Measurements from ENCODE around the gene WDSUB1. TPM values are rescaled to one million over a fixed set of nuclear protein-coding genes. Genes with fewer than 3 reads are reported as not detected.

The WDSUB1 gene
- total and polyA plus RNA-seq, 4 donors, result 5.2 to 11.3 (median 8.6) TPM

DNA sequence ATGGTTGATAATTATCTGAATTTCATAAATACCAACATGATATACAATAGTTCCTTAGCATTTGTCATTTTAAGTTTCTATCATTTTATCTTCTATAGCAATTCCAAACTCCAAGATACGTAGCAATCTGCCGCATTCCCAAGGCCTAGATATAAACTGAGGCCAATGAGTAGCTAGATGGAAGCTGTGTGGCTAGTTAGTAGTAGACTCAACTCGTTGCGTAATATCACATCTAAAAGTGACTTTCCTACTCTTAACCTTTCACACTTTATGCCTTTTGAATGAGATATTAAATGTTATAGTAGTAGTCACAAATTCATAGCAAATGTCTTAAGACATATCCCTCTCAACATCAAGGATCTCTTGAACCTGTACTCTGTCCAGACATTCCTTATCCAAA lies 33.6 kb downstream of the WDSUB1 start:
- intact Hi-C loops (cut with DNase I), result no loop called here
- ATAC-seq (ENCODE audit: low FRiP score) (no peak), DNase-seq (no peak)
- Histone ChIP-seq H3K4me1 (ENCODE audit: control insufficient read depth in 1 of 2, insufficient read depth in 2 of 2, low read length in 2 of 2) (no peaks in the 10 kb centered on the region), H3K9me3 (ENCODE audit: control insufficient read depth, low read length) (no peaks in the 10 kb centered on the region), H3K27me3 (ENCODE audit: control insufficient read depth in 1 of 2, insufficient read depth in 2 of 2, low read length in 1 of 2) (no peaks in the 10 kb centered on the region), H3K36me3 (ENCODE audit: control insufficient read depth in 1 of 2, insufficient read depth in 2 of 2, low read length in 1 of 2) (no peaks in the 10 kb centered on the region), H3K27ac (ENCODE audit: low read depth in 1 of 2, low read length in 2 of 2) (no peak overlapping the region), H3K4me3 (ENCODE audit: low read length in 2 of 2) (no peak overlapping the region)
- whole genome bisulfite sequencing, 2 donors, result 97% methylated on average over 4 of the region's 4 CpGs

DNA sequence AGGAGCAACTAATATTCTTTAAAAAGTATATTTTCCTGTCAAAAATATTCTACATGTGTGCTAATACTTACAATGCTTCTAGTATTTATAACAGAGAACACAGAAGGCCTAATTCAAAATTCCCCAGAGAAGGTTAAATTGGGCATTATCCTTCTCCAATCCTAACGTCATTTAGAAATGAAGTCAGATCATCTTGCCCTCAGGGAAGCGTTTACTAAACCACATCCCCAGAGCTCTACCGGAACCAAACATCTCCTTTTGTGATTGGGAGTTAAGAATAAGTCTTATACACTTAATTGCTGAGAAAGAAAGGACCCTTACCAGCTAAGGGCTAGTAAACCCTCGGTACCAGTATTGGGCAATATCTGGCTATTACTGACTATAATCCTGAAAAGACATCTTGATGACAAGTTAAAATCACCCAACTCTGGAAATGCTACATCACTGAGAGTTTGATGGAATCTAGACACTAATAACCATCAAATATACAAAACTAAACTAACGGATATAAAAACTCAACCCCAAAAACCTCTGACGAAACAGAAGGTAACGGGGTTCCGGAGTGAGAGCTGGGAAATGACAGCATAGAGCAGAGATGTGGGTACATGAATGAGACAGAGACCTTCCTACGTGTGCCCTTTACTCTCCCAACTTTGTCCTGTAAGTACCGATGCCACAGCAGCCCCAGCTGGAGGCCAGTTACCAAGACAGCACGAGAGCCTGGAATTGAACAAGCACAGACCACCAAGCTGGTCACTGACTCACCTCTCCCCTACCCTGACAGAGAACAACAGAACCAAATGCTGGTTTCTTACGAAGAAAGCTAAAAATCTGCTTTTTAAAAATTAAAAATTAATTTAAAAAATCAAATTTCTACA lies 35.0 kb downstream of the WDSUB1 start:
- H3K27ac ChIP-seq (ENCODE audit: low read depth in 1 of 2, low read length in 2 of 2), result no peak overlapping the region
- intact Hi-C loops (cut with DNase I), result no loop called here
- H3K27me3 ChIP-seq (ENCODE audit: control insufficient read depth in 1 of 2, insufficient read depth in 2 of 2, low read length in 1 of 2), result no peaks in the 10 kb centered on the region
- no peak overlapping the region for H3K4me3 ChIP-seq (ENCODE audit: low read length in 2 of 2)
- DNase-seq (no peak), ATAC-seq (ENCODE audit: low FRiP score) (no peak)
- 88% methylated on average over 12 of the region's 12 CpGs for WGBS, 2 donors
- no peaks in the 10 kb centered on the region for H3K4me1 ChIP-seq (ENCODE audit: control insufficient read depth in 1 of 2, insufficient read depth in 2 of 2, low read length in 2 of 2)
- H3K9me3 ChIP-seq (ENCODE audit: control insufficient read depth, low read length), result no peaks in the 10 kb centered on the region
- no peaks in the 10 kb centered on the region for H3K36me3 ChIP-seq (ENCODE audit: control insufficient read depth in 1 of 2, insufficient read depth in 2 of 2, low read length in 1 of 2)

DNA sequence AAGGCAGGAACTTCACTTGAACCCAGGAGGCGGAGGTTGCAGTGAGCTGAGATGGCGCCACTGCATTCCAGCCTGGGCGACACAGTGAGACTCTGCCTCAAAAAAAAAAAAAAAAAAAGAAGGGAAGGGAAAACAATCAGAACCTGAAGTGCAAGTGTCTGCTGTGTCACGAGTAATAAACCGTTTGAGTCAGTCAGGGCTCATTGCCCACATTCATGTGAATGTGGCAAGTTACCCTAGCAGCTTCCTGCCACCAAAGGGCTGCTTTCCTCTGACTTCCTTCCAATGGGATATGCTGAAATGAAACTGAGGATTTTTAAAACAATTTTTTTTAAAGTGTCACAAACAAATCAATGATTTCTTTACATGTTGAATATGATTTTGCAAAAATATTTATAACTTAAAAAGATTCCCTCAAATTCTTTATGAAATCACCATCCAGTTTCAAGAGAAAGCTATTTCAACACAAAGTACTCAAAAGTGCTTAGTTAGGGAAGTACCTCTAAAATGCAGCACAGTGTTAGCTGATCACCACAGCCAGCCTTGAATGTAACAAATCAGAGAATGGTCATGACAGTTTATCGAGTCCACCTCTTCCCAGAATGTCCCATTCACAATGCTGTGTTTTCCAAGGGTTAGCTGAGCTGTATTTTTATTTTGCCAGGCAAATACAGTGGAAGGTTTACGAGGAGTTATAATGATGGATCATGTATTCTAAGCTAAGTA lies 36.4 kb downstream of the WDSUB1 start:
- DNase-seq (peak in 1 of 2 donors; percentile 78), ATAC-seq (ENCODE audit: low FRiP score) (peak; percentile 83)
- Histone ChIP-seq H3K9me3 (ENCODE audit: control insufficient read depth, low read length) (no peaks in the 10 kb centered on the region), H3K4me1 (ENCODE audit: control insufficient read depth in 1 of 2, insufficient read depth in 2 of 2, low read length in 2 of 2) (no peaks in the 10 kb centered on the region), H3K4me3 (ENCODE audit: low read length in 2 of 2) (no peak overlapping the region), H3K27ac (ENCODE audit: low read depth in 1 of 2, low read length in 2 of 2) (peak overlapping the region; percentile 44 to 54), H3K36me3 (ENCODE audit: control insufficient read depth in 1 of 2, insufficient read depth in 2 of 2, low read length in 1 of 2) (no peaks in the 10 kb centered on the region), H3K27me3 (ENCODE audit: control insufficient read depth in 1 of 2, insufficient read depth in 2 of 2, low read length in 1 of 2) (no peaks in the 10 kb centered on the region)
- intact Hi-C loops (cut with DNase I), result no loop called here
- 26 to 35% methylated on average over 7 of the region's 7 CpGs for WGBS, 2 donors

DNA sequence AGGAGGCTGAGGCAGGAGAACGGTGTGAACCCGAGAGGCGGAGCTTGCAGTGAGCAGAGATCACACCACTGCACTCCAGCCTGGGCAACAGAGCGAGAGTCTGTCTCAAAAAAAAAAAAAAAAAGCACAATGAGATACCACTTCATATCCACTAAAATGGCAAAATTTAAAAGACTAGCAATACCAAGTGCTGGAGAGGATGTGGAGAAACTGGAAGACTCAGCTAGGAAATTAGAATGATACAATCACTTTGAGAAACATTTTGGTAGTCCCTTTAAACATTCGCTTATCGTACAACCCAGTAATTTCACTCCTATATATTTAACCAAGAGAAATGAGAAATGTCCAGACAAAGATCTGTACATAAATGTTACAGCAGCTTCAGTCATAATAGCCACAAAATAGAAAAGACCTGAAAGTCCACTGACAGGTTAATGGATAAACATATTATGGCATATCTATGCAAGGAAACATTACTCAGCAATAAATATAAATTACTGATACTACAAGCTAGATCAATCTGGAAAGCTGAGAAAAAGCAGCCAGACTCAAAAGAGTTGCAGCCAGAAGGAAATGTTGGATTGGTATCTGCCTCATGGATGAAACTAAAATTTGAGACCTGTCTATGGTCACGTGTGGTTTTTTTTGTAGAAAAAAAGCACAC lies 40.0 kb downstream of the WDSUB1 start:
- H3K36me3 ChIP-seq (ENCODE audit: control insufficient read depth in 1 of 2, insufficient read depth in 2 of 2, low read length in 1 of 2), result no peaks in the 10 kb centered on the region
- H3K27me3 ChIP-seq (ENCODE audit: control insufficient read depth in 1 of 2, insufficient read depth in 2 of 2, low read length in 1 of 2), result no peaks in the 10 kb centered on the region
- ATAC-seq (ENCODE audit: low FRiP score) (no peak), DNase-seq (no peak)
- 88 to 90% methylated on average over 7 of the region's 7 CpGs for WGBS, 2 donors
- H3K4me1 ChIP-seq (ENCODE audit: control insufficient read depth in 1 of 2, insufficient read depth in 2 of 2, low read length in 2 of 2), result no peaks in the 10 kb centered on the region
- no peaks in the 10 kb centered on the region for H3K9me3 ChIP-seq (ENCODE audit: control insufficient read depth, low read length)
- no peak overlapping the region for H3K4me3 ChIP-seq (ENCODE audit: low read length in 2 of 2)
- no peak overlapping the region for H3K27ac ChIP-seq (ENCODE audit: low read depth in 1 of 2, low read length in 2 of 2)
- intact Hi-C loops (cut with DNase I), result no loop called here

- no peaks in the 10 kb centered on the region for H3K27me3 ChIP-seq (ENCODE audit: control insufficient read depth in 1 of 2, insufficient read depth in 2 of 2, low read length in 1 of 2)
- no peak overlapping the region for H3K27ac ChIP-seq (ENCODE audit: low read depth in 1 of 2, low read length in 2 of 2)
- no peak for DNase-seq
- H3K36me3 ChIP-seq (ENCODE audit: control insufficient read depth in 1 of 2, insufficient read depth in 2 of 2, low read length in 1 of 2), result peaks cover 1 to 4% of the 10 kb centered on the region in 2 donors
- no peaks in the 10 kb centered on the region for H3K9me3 ChIP-seq (ENCODE audit: control insufficient read depth, low read length)
- no peak for ATAC-seq (ENCODE audit: low FRiP score)
- H3K4me3 ChIP-seq (ENCODE audit: low read length in 2 of 2), result no peak overlapping the region
- H3K4me1 ChIP-seq (ENCODE audit: control insufficient read depth in 1 of 2, insufficient read depth in 2 of 2, low read length in 2 of 2), result no peaks in the 10 kb centered on the region
- intact Hi-C loops (cut with DNase I), result no loop called here
Observed at GRCh38 chr2:159243529-159243928, 43.0 kb downstream of the WDSUB1 start.

DNA sequence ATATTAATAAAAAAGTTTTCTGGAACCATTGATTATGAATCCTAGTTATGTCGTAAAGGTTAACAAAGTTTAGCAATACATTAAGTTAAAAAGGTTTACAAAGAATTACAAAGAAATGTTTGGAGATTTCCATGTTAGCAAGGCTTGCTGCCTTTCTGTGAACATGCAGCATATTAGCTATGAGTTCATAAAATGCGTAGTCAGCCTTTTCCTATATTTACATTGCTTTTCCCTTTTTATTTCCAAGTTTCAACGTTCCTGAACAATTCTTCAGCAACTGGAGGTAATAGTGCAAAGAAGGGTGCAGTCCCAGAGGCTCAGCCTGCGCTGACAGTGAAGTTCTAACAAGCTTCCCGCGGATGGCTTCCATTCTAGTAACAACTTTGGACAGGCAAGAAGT lies 51.6 kb downstream of the WDSUB1 start:
- Histone ChIP-seq H3K4me1 (ENCODE audit: control insufficient read depth in 1 of 2, insufficient read depth in 2 of 2, low read length in 2 of 2) (no peaks in the 10 kb centered on the region), H3K4me3 (ENCODE audit: low read length in 2 of 2) (no peak overlapping the region), H3K36me3 (ENCODE audit: control insufficient read depth in 1 of 2, insufficient read depth in 2 of 2, low read length in 1 of 2) (peaks cover 0 to 8% of the 10 kb centered on the region in 2 donors), H3K9me3 (ENCODE audit: control insufficient read depth, low read length) (no peaks in the 10 kb centered on the region), H3K27ac (ENCODE audit: low read depth in 1 of 2, low read length in 2 of 2) (no peak overlapping the region), H3K27me3 (ENCODE audit: control insufficient read depth in 1 of 2, insufficient read depth in 2 of 2, low read length in 1 of 2) (no peaks in the 10 kb centered on the region)
- intact Hi-C loops (cut with DNase I), result no loop called here
- DNase-seq, result no peak
- WGBS, 2 donors, result 87 to 88% methylated on average over 6 of the region's 6 CpGs
- ATAC-seq (ENCODE audit: low FRiP score), result no peak

DNA sequence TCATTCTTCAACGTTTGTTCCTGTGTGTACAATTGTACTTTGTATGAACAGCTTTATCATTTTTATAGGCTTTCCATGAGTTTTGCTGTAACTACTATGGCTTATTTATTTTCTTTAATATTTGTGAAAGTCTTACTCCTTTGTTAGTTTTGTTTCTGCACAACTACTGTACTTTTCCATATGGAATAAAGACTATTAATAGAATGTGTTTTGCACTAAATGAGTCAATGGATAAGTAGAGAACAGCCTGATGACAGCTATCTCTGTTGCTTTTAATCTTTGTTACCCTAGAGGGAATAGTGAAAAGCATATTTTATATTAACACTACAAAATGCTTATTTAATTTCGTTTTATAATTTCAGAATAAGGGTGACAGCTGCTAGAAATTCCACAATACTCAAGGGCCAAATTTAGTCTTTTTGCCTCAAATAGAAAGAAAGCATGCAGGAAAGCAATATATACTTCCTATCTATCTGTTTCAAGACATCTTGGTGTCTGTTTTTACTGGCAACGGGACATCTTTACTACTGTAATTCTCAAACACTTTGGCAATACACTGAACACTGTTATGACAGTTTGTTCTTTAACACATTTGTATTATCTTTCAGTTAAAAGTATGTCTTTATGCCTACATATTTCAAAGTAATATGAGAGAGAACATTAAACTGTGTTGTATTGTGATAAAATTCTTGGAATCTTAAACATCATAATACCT lies 53.9 kb downstream of the WDSUB1 start:
- Histone ChIP-seq H3K9me3 (ENCODE audit: control insufficient read depth, low read length) (no peaks in the 10 kb centered on the region), H3K27ac (ENCODE audit: low read depth in 1 of 2, low read length in 2 of 2) (no peak overlapping the region), H3K4me3 (ENCODE audit: low read length in 2 of 2) (no peak overlapping the region), H3K36me3 (ENCODE audit: control insufficient read depth in 1 of 2, insufficient read depth in 2 of 2, low read length in 1 of 2) (peaks cover 0 to 1% of the 10 kb centered on the region in 2 donors), H3K4me1 (ENCODE audit: control insufficient read depth in 1 of 2, insufficient read depth in 2 of 2, low read length in 2 of 2) (no peaks in the 10 kb centered on the region), H3K27me3 (ENCODE audit: control insufficient read depth in 1 of 2, insufficient read depth in 2 of 2, low read length in 1 of 2) (no peaks in the 10 kb centered on the region)
- 14 to 23% methylated on average over 3 of the region's 3 CpGs for WGBS, 2 donors
- intact Hi-C loops (cut with DNase I), result no loop called here
- no peak for DNase-seq
- no peak for ATAC-seq (ENCODE audit: low FRiP score)

- no peak overlapping the region for H3K4me3 ChIP-seq (ENCODE audit: low read length in 2 of 2)
- H3K27ac ChIP-seq (ENCODE audit: low read depth in 1 of 2, low read length in 2 of 2), result no peak overlapping the region
- 90 to 93% methylated on average over 19 of the region's 19 CpGs for WGBS, 2 donors
- DNase-seq (no peak), ATAC-seq (ENCODE audit: low FRiP score) (no peak)
- no peaks in the 10 kb centered on the region for H3K36me3 ChIP-seq (ENCODE audit: control insufficient read depth in 1 of 2, insufficient read depth in 2 of 2, low read length in 1 of 2)
- no peaks in the 10 kb centered on the region for H3K9me3 ChIP-seq (ENCODE audit: control insufficient read depth, low read length)
- no peaks in the 10 kb centered on the region for H3K27me3 ChIP-seq (ENCODE audit: control insufficient read depth in 1 of 2, insufficient read depth in 2 of 2, low read length in 1 of 2)
- intact Hi-C loops (cut with DNase I), result no loop called here
- no peaks in the 10 kb centered on the region for H3K4me1 ChIP-seq (ENCODE audit: control insufficient read depth in 1 of 2, insufficient read depth in 2 of 2, low read length in 2 of 2)
Observed at GRCh38 chr2:159230145-159230877, 56.2 kb downstream of the WDSUB1 start.
